NCI-H69 (cell line): ENCODE data around the gene CCL1.

Source experiments
- DNase-seq: peaks from one replicate; lab custom pipeline; 2025; lab: John Stamatoyannopoulos, UW

The CCL1 gene

GRCh38 chr17:34363183-34363661 lies at the start of gene CCL1:
TSS of gene CCL1 (minus strand) at chr17:34363233. CDS start at chr17:34363161, 72 bp downstream.
- no peak for DNase-seq

GRCh38 chr17:34412534-34412933 lies 49.5 kb upstream of the CCL1 start:
- DNase-seq, result no peak

GRCh38 chr17:34411646-34412421 lies 48.8 kb upstream of the CCL1 start:
- DNase-seq, result no peak

- no peak for DNase-seq
Observed at GRCh38 chr17:34409352-34409751, 46.3 kb upstream of the CCL1 start.

- DNase-seq, result no peak
Observed at GRCh38 chr17:34408439-34408838, 45.4 kb upstream of the CCL1 start.

GRCh38 chr17:34406226-34406625 lies 43.2 kb upstream of the CCL1 start:
- no peak for DNase-seq

- no peak for DNase-seq
Observed at GRCh38 chr17:34403006-34403405, 40.0 kb upstream of the CCL1 start.

- peak; percentile 67 for DNase-seq
Observed at GRCh38 chr17:34401165-34401564, 38.1 kb upstream of the CCL1 start.

- no peak for DNase-seq
Observed at GRCh38 chr17:34400301-34400931, 37.4 kb upstream of the CCL1 start.

- no peak for DNase-seq
Observed at GRCh38 chr17:34399725-34400124, 36.7 kb upstream of the CCL1 start.

GRCh38 chr17:34398990-34399389 lies 36.0 kb upstream of the CCL1 start:
- no peak for DNase-seq

- DNase-seq, result no peak
Observed at GRCh38 chr17:34397265-34397664, 34.2 kb upstream of the CCL1 start.

- DNase-seq, result peak; percentile 6
Observed at GRCh38 chr17:34393401-34393800, 30.4 kb upstream of the CCL1 start.

- DNase-seq, result no peak
Observed at GRCh38 chr17:34391241-34391640, 28.2 kb upstream of the CCL1 start.

GRCh38 chr17:34390649-34391048 lies 27.6 kb upstream of the CCL1 start:
- no peak for DNase-seq

- DNase-seq, result no peak
Observed at GRCh38 chr17:34389126-34389750, 26.2 kb upstream of the CCL1 start.

GRCh38 chr17:34387566-34387965 lies 24.5 kb upstream of the CCL1 start:
- DNase-seq, result no peak

- peak; percentile 11 for DNase-seq
Observed at GRCh38 chr17:34386697-34387550, 23.9 kb upstream of the CCL1 start.

- DNase-seq, result no peak
Observed at GRCh38 chr17:34386343-34386696, 23.3 kb upstream of the CCL1 start.

GRCh38 chr17:34384822-34385605 lies 22.0 kb upstream of the CCL1 start:
- no peak for DNase-seq

- no peak for DNase-seq
Observed at GRCh38 chr17:34384271-34384670, 21.2 kb upstream of the CCL1 start.
